SK-N-SH (cell line): ENCODE results near the gene AHRR. TPM values are rescaled to one million over a fixed set of nuclear protein-coding genes. Genes with fewer than 3 reads are reported as not detected.

Source experiments
- CTCF ChIA-PET: fragments of 300-600, 350-600 bp; formaldehyde crosslinking; extraction: SDS; loops from one replicate; lab custom pipeline; 2021; lab: Yijun Ruan, JAX
- POLR2A ChIA-PET: fragments of 350-600 bp; sonication (Branson Sonifier 250); formaldehyde crosslinking; extraction: SDS; loops from one replicate; lab custom pipeline; 2020; ENCODE audit warnings: antibody characterized with exemption, inconsistent platforms; lab: Yijun Ruan, JAX
- DNase-seq: peaks from one replicate; pipeline ENCODE4 v3.0.0; 2012
- H2AFZ ChIP-seq: fragments of 200-600 bp; sonication (generic); 2 replicates; pipeline ENCODE4 v1.8.1; 2016; ENCODE audit warnings: antibody characterized with exemption, mild to moderate bottlenecking, low read depth
- H3F3A ChIP-seq: fragments of 200-600 bp; sonication (generic); replicated peaks from 2 replicates; pipeline ENCODE3; 2016; ENCODE audit warnings: antibody characterized with exemption, mild to moderate bottlenecking; ENCODE audit not compliant: insufficient read depth
- H3K27ac ChIP-seq, 2 experiments: fragments of 200-500 bp in 1 of 2; fragments of 200-600 bp in 1 of 2; sonication (Bioruptor generic) in 1 of 2; sonication (generic), shearing (Covaris generic) in 1 of 2; 2 replicates each; pipeline versions ENCODE4 v1.5.1 to v1.6.1; 2014 to 2016; ENCODE audit warnings: low read depth in 2 of 2, inconsistent platforms in 1 of 2, low read length in 1 of 2, mild to moderate bottlenecking in 1 of 2, mixed read lengths in 1 of 2
- H3K27me3 ChIP-seq: fragments of 200-600 bp; sonication (generic), shearing (Covaris generic); 2 replicates; pipeline ENCODE4 v1.6.1; 2016; ENCODE audit warnings: mixed run types; ENCODE audit not compliant: insufficient read depth
- H3K36me3 ChIP-seq, 2 experiments: fragments of 200-500 bp in 1 of 2; fragments of 200-600 bp in 1 of 2; sonication (Bioruptor generic) in 1 of 2; sonication (generic) in 1 of 2; replicated peaks in 1 of 2; 2 replicates each; pipeline versions ENCODE3 to v1.5.1; 2014 to 2016; ENCODE audit warnings: low read length in 1 of 2, mild to moderate bottlenecking in 1 of 2; ENCODE audit not compliant: insufficient read depth in 2 of 2, control insufficient read depth in 1 of 2
- H3K4me1 ChIP-seq, 2 experiments: fragments of 200-500 bp in 1 of 2; fragments of 200-600 bp in 1 of 2; sonication (Bioruptor generic) in 1 of 2; sonication (generic), shearing (Covaris generic) in 1 of 2; 2 replicates each; pipeline versions ENCODE4 v1.5.1 to v1.6.1; 2014 to 2016; ENCODE audit warnings: low read depth in 1 of 2, low read length in 1 of 2, mixed run types in 1 of 2; ENCODE audit not compliant: insufficient read depth in 2 of 2, control insufficient read depth in 1 of 2
- H3K4me2 ChIP-seq: fragments of 200-600 bp; sonication (generic), shearing (Covaris generic); 2 replicates; pipeline ENCODE4 v1.6.1; 2017; ENCODE audit warnings: mixed run types
- H3K4me3 ChIP-seq, 2 experiments: fragments of 200-500 bp in 1 of 2; fragments of 200-600 bp in 1 of 2; sonication (Bioruptor generic) in 1 of 2; sonication (generic), shearing (Covaris generic) in 1 of 2; 2 replicates each; pipeline versions ENCODE4 v1.5.1 to v1.8.1; 2014 to 2016; ENCODE audit warnings: low read depth in 2 of 2, inconsistent platforms in 1 of 2, low read length in 1 of 2, mild to moderate bottlenecking in 1 of 2, mixed read lengths in 1 of 2, moderate library complexity in 1 of 2
- H3K79me2 ChIP-seq: fragments of 200-600 bp; sonication (generic); 2 replicates; pipeline ENCODE4 v1.8.1; 2017; ENCODE audit warnings: mild to moderate bottlenecking; ENCODE audit not compliant: insufficient read depth
- H3K9ac ChIP-seq: fragments of 200-600 bp; sonication (generic); 2 replicates; pipeline ENCODE4 v1.6.1; 2017; ENCODE audit warnings: mixed run types
- H3K9me2 ChIP-seq: fragments of 200-600 bp; sonication (generic); 2 replicates; pipeline ENCODE4 v1.6.1; 2017; ENCODE audit warnings: mixed run types
- H3K9me3 ChIP-seq: fragments of 200-600 bp; sonication (generic); 2 replicates; pipeline ENCODE4 v1.6.1; 2017; ENCODE audit warnings: mixed run types, mild to moderate bottlenecking, moderate library complexity
- H4K20me1 ChIP-seq: fragments of 200-600 bp; sonication (generic); 2 replicates; pipeline ENCODE4 v1.6.1; 2017; ENCODE audit warnings: mild to moderate bottlenecking, mixed run types; ENCODE audit not compliant: insufficient read depth
- ELF1 ChIP-seq: IDR thresholded peaks from 2 replicates; pipeline ENCODE4 v1.4.0; 2012
- EZH2phosphoT487 ChIP-seq: fragments of 200-600 bp; sonication (generic); IDR thresholded peaks from 2 replicates; pipeline ENCODE4 v1.6.1; 2017; ENCODE audit warnings: low read depth, mixed run types, mild to moderate bottlenecking, antibody characterized with exemption, moderate library complexity, borderline replicate concordance
- FOXM1 ChIP-seq: IDR thresholded peaks from 2 replicates; pipeline ENCODE4 v1.4.0; 2012; ENCODE audit warnings: low read depth, mild to moderate bottlenecking
- IRF3 ChIP-seq: fragments of 150-350 bp; IDR thresholded peaks from 2 replicates; pipeline ENCODE4 v1.6.1; 2016; ENCODE audit warnings: mild to moderate bottlenecking, low read depth, low read length
- JUND ChIP-seq: IDR thresholded peaks from 2 replicates; pipeline ENCODE4 v1.4.0; 2012
- MAX ChIP-seq: IDR thresholded peaks from 2 replicates; pipeline ENCODE4 v1.4.0; 2012; ENCODE audit warnings: low read depth
- RAD21 ChIP-seq: IDR thresholded peaks from 2 replicates; pipeline ENCODE4 v1.6.1; 2012; ENCODE audit warnings: mild to moderate bottlenecking, low read length
- RFX5 ChIP-seq: IDR thresholded peaks from 2 replicates; pipeline ENCODE4 v1.6.1; 2012; ENCODE audit warnings: mild to moderate bottlenecking, improper control_type of control experiment, low read length
- SIN3A ChIP-seq: IDR thresholded peaks from 2 replicates; pipeline ENCODE4 v1.6.1; 2012; ENCODE audit warnings: low read depth, mild to moderate bottlenecking, low read length, moderate library complexity, borderline replicate concordance
- TAF1 ChIP-seq: IDR thresholded peaks from 2 replicates; pipeline ENCODE4 v1.6.1; 2012; ENCODE audit warnings: low read depth, mild to moderate bottlenecking, low read length, moderate library complexity, borderline replicate concordance
- TEAD4 ChIP-seq: IDR thresholded peaks from 2 replicates; pipeline ENCODE4 v1.4.0; 2012; ENCODE audit warnings: mild to moderate bottlenecking, borderline replicate concordance; ENCODE audit not compliant: insufficient read depth
- USF1 ChIP-seq: IDR thresholded peaks from 2 replicates; pipeline ENCODE4 v1.4.0; 2012; ENCODE audit warnings: low read depth, borderline replicate concordance
- USF2 ChIP-seq: fragments of 150-350 bp; IDR thresholded peaks from 2 replicates; pipeline ENCODE4 v1.6.1; 2017; ENCODE audit warnings: antibody characterized with exemption, low read length, low read depth, borderline replicate concordance
- YY1 ChIP-seq: IDR thresholded peaks from 2 replicates; pipeline ENCODE4 v1.4.0; 2012; ENCODE audit warnings: low read depth, mild to moderate bottlenecking
- WGBS: methylation state at CpG from one replicate; pipeline ENCODE4 v1.1.6; 2017; ENCODE audit warnings: low lambda C conversion rate; 5-methylcytosine and 5-hydroxymethylcytosine counted together
- polyA plus RNA-seq, 3 experiments: library from polyadenylated mRNA; depleted of rRNA; stranded (reverse); fragments of >200 nt; gene quantifications; 2 replicates each; pipeline ENCODE4 v1.2.3, GENCODE V29; 2012

AHRR gene
- polyA plus RNA-seq, 1 of the 3 experiments (the other 2 are of a cell fraction): 0.71 TPM

GRCh38 chr5:366541-367357 is 45.2 kb downstream of the AHRR start:
- Histone ChIP-seq H3K9ac (no peak overlapping the region), H2AFZ (no peak overlapping the region), H3F3A (no peaks in the 10 kb centered on the region), H3K4me3 (no peak overlapping the region), H3K36me3 (no peaks in the 10 kb centered on the region), H3K4me1 (no peaks in the 10 kb centered on the region), H3K4me2 (no peak overlapping the region), H3K27ac (no peak overlapping the region), H3K9me2 (no peaks in the 10 kb centered on the region), H3K79me2 (no peaks in the 10 kb centered on the region), H4K20me1 (no peaks in the 10 kb centered on the region)
- POLR2A ChIA-PET: no interaction called here
- 60% methylated on average over 18 of the region's 18 CpGs for WGBS
- CTCF ChIA-PET: no interaction called here
- no peak for DNase-seq
- TF ChIP-seq RAD21 (no peak), USF1 (no peak), EZH2phosphoT487 (no peak), TEAD4 (no peak), ELF1 (no peak), USF2 (no peak), IRF3 (no peak), FOXM1 (no peak), MAX (no peak), SIN3A (no peak), TAF1 (no peak), YY1 (no peak), RFX5 (no peak), JUND (no peak)
- TF ChIP-seq, all 33 proteins: peak for 0
- no peaks in the 10 kb centered on the region for H3K27me3 ChIP-seq
- H3K9me3 ChIP-seq: peaks cover 7% of the 10 kb centered on the region; the same call in 1 of the 2 replicates
